Right atrium auricular region (tissue), 2 donors: ENCODE results near the gene DLL3. TPM values are rescaled to one million over a fixed set of nuclear protein-coding genes. Genes with fewer than 3 reads are reported as not detected.

Experiments
- DNase-seq: peaks from one replicate; pipeline ENCODE4 v3.0.0-alpha.2; 2019; ENCODE audit warnings: low spot score
- H3K27ac ChIP-seq, 2 donors: fragments of 200-600 bp; sonication (generic); 1 replicate in 1 of 2; 2 replicates in 1 of 2; pipeline ENCODE4 v1.5.1; 2016 to 2019
- H3K27me3 ChIP-seq, 2 donors: fragments of 200-600 bp; sonication (generic); one replicate each; pipeline versions ENCODE4 v1.5.1 to v1.6.0; 2017 to 2019
- H3K36me3 ChIP-seq: fragments of 200-600 bp; sonication (generic); one replicate; pipeline ENCODE4 v1.5.1; 2016
- H3K4me1 ChIP-seq, 2 donors: fragments of 200-600 bp; sonication (generic); one replicate each; pipeline versions ENCODE4 v1.5.1 to v1.6.0; 2017 to 2019
- H3K4me3 ChIP-seq, 2 donors: fragments of 200-600 bp; sonication (generic); 1 replicate in 1 of 2; 2 replicates in 1 of 2; pipeline ENCODE4 v1.5.1; 2017 to 2019; ENCODE audit warnings: mild to moderate bottlenecking in 1 of 2, moderate library complexity in 1 of 2
- H3K9me3 ChIP-seq, 2 donors: fragments of 200-600 bp; sonication (generic); one replicate each; pipeline ENCODE4 v1.5.1; 2019
- CTCF ChIP-seq, 2 donors: fragments of 200-600 bp; sonication (generic); IDR thresholded peaks; one replicate each; pipeline ENCODE4 v1.5.1; 2019; ENCODE audit warnings: antibody characterized with exemption in 2 of 2
- total RNA-seq, 2 donors: library from RNA; depleted of rRNA; stranded (reverse); fragments of >200 nt; gene quantifications; one replicate each; pipeline ENCODE4 v1.1.0, GENCODE V29; 2016

The DLL3 gene
- total RNA-seq, 2 donors from 2014 or later, result not detected

- H3K9me3 ChIP-seq, result no peaks in the 10 kb centered on the region
- TF ChIP-seq CTCF (IDR thresholded peaks at IDR 0.05), result no peak
- no peaks in the 10 kb centered on the region for H3K36me3 ChIP-seq
- no peak within 1 kb of the TSS for H3K27ac ChIP-seq
- H3K27me3 ChIP-seq, result peaks cover 8 to 26% of the 10 kb centered on the region in 2 donors
- DNase-seq, result no peak
- peaks cover 0 to 14% of the 10 kb centered on the region in 2 donors for H3K4me1 ChIP-seq
- H3K4me3 ChIP-seq, result peak within 1 kb of the TSS; percentile 15 to 42
Measured at GRCh38 chr19:39514840-39515550, 16.2 kb downstream of the DLL3 start, which contains the start of gene SELENOV. TSS of gene SELENOV (plus strand) at chr19:39515139. CDS start at chr19:39515213, 74 bp downstream.

DNA sequence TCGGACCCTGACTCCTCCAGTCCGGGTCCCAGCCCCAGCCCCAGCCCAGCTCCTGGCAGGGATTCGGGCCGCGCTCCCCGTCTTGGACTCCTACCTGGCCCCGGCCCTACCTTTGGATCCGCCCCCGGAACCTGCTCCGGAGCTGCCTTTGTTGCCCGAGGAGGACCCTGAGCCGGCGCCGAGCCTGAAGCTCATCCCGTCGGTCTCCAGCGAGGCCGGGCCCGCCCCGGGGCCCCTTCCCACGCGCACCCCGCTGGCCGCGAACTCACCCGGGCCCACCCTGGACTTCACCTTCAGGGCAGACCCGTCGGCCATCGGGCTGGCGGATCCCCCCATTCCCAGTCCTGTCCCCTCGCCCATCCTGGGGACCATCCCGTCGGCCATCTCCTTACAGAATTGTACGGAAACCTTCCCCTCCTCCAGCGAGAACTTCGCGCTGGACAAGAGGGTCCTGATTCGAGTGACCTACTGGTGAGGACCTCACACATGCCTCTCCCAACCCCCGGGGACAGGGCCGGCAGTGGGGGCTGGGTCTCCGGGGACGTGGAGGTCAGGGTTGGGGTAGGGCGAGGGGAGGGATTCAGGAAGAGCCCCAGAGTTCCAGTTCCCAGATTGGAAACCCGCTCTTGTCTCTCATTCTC, 16.9 kb downstream of the DLL3 start:
- Histone ChIP-seq H3K4me1 (peaks cover 0 to 14% of the 10 kb centered on the region in 2 donors), H3K27me3 (peaks cover 8 to 26% of the 10 kb centered on the region in 2 donors), H3K36me3 (no peaks in the 10 kb centered on the region), H3K27ac (no peak overlapping the region), H3K4me3 (peak overlapping the region; percentile 15 to 42), H3K9me3 (no peaks in the 10 kb centered on the region)
- TF ChIP-seq CTCF (IDR thresholded peaks at IDR 0.05), result no peak
- DNase-seq, result no peak

DNA sequence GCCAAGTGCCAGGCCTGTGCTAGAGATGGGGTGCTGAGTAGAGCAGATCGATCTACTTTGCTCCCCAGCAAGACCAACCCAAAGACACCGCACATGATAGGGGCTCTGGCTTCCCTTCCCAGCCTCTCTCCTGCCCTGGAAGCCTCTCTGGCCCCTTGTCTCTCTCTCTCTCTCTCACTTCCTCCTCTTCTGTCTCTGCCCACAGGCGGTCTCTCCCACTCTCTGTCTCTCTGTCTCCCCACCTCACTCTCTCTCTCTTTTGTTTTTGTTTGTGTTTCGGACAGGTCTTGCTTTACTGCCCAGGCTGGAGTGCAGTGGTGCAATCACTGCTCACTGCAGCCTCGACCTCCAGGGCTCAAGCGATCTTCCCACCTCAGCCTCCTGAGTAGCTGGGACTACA, 17.5 kb downstream of the DLL3 start:
- Histone ChIP-seq H3K4me1 (peaks cover 0 to 14% of the 10 kb centered on the region in 2 donors), H3K36me3 (no peaks in the 10 kb centered on the region), H3K9me3 (no peaks in the 10 kb centered on the region), H3K27me3 (peaks cover 8 to 26% of the 10 kb centered on the region in 2 donors), H3K27ac (no peak overlapping the region), H3K4me3 (no peak overlapping the region)
- DNase-seq, result no peak
- TF ChIP-seq CTCF (IDR thresholded peaks at IDR 0.05), result no peak

GRCh38 chr19:39517432-39517831, 18.7 kb downstream of the DLL3 start:
- Histone ChIP-seq H3K27me3 (peaks cover 8 to 26% of the 10 kb centered on the region in 2 donors), H3K4me3 (no peak overlapping the region), H3K36me3 (no peaks in the 10 kb centered on the region), H3K27ac (no peak overlapping the region), H3K9me3 (no peaks in the 10 kb centered on the region), H3K4me1 (peaks cover 0 to 14% of the 10 kb centered on the region in 2 donors)
- no peak for DNase-seq
- no peak for TF ChIP-seq CTCF (IDR thresholded peaks at IDR 0.05)

DNA sequence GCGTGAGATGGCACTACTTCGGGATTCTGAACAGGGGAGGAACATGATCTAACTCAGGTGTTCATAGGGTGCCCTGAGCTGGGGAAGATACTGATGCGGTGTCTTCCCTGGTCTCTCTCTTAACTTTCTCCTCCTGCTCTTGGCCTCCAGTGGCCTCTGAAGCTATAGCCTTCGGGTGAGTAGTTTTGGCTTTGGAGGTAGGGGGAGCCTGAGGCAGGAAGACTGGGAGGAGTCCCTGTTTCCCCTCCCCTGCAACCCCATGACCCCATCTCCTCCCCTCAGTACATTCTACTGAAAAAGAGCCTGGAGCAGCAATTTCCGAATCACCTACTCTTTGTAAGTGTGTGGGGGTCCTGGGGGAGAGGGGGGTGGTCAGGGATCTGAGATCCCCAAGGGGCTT, 19.7 kb downstream of the DLL3 start:
- H3K36me3 ChIP-seq, result no peaks in the 10 kb centered on the region
- H3K4me3 ChIP-seq, result no peak overlapping the region
- no peak overlapping the region for H3K27ac ChIP-seq
- H3K9me3 ChIP-seq, result no peaks in the 10 kb centered on the region
- no peak for DNase-seq
- peaks cover 0 to 14% of the 10 kb centered on the region in 2 donors for H3K4me1 ChIP-seq
- peaks cover 8 to 26% of the 10 kb centered on the region in 2 donors for H3K27me3 ChIP-seq
- no peak for TF ChIP-seq CTCF (IDR thresholded peaks at IDR 0.05)
